Panc1 (cell line): ENCODE measurements around the gene CSF1R. TPM values are rescaled to one million over a fixed set of nuclear protein-coding genes. Genes with fewer than 3 reads are reported as not detected.

Source experiments
- ATAC-seq: fragments of 200-7000 bp; cut with Tn5 transposase; 2 replicates; pipeline ENCODE4 v1.9.1; 2020; ENCODE audit warnings: mild to moderate bottlenecking, moderate library complexity
- BruUV-seq: library from RNA; stranded (reverse); fragments of 400-500 nt; replicated peaks from 2 replicates; lab custom pipeline; 2021; lab: Mats Ljungman, UMichigan
- CTCF ChIA-PET: fragments of 300-600 bp; sonication (Branson Sonifier 250); formaldehyde crosslinking; loops from one replicate; lab custom pipeline; 2022; ENCODE audit warnings: antibody characterized with exemption; lab: Charles Lee
- POLR2A ChIA-PET: fragments of 300-600 bp; sonication (Branson Sonifier 250); formaldehyde crosslinking; loops from one replicate; lab custom pipeline; 2022; ENCODE audit warnings: antibody characterized with exemption; lab: Charles Lee
- DNase-seq: peaks from one replicate; pipeline ENCODE4 v3.0.0-alpha.2; 2010; ENCODE audit warnings: low read depth, low spot score
- H3K27ac ChIP-seq: 2 replicates; pipeline ENCODE4 v1.5.1; 2011; ENCODE audit warnings: mild to moderate bottlenecking, low read length, inconsistent platforms
- H3K27me3 ChIP-seq: fragments of 200-500 bp; sonication (Bioruptor generic); 2 replicates; pipeline ENCODE4 v1.6.0; 2014; ENCODE audit warnings: low read length, inconsistent platforms; ENCODE audit not compliant: control insufficient read depth, insufficient read depth
- H3K36me3 ChIP-seq: fragments of 200-500 bp; sonication (Bioruptor generic); 2 replicates; pipeline ENCODE4 v1.5.1; 2014; ENCODE audit warnings: inconsistent platforms, mild to moderate bottlenecking, low read length, moderate library complexity; ENCODE audit not compliant: control insufficient read depth, insufficient read depth
- H3K4me1 ChIP-seq: 2 replicates; pipeline ENCODE4 v1.5.1; 2011; ENCODE audit warnings: inconsistent platforms, mild to moderate bottlenecking, low read length, moderate library complexity; ENCODE audit not compliant: control insufficient read depth, insufficient read depth
- H3K4me3 ChIP-seq, 2 experiments: 2 replicates each; pipeline ENCODE4 v1.5.1; 2011 to 2012; ENCODE audit warnings: low read depth in 2 of 2, low read length in 2 of 2, mild to moderate bottlenecking in 2 of 2, inconsistent platforms in 1 of 2, moderate library complexity in 1 of 2
- H3K9me3 ChIP-seq: fragments of 200-500 bp; sonication (Bioruptor generic); 2 replicates; pipeline ENCODE4 v1.5.1; 2014; ENCODE audit warnings: low read depth, mild to moderate bottlenecking, inconsistent platforms, low read length, moderate library complexity; ENCODE audit not compliant: control insufficient read depth, insufficient read depth
- POLR2AphosphoS5 ChIP-seq: IDR thresholded peaks from 2 replicates; pipeline ENCODE4 v1.6.1; 2012; ENCODE audit warnings: mild to moderate bottlenecking, low read depth, low read length, moderate library complexity
- SIN3A ChIP-seq: IDR thresholded peaks from 2 replicates; pipeline ENCODE4 v1.6.1; 2012; ENCODE audit warnings: low read depth, mild to moderate bottlenecking, low read length, moderate library complexity, borderline replicate concordance; ENCODE audit not compliant: insufficient read depth
- TCF7L2 ChIP-seq: IDR thresholded peaks from 2 replicates; pipeline ENCODE4 v1.6.1; 2011; ENCODE audit warnings: mild to moderate bottlenecking, low read depth, low read length, inconsistent platforms
- in situ Hi-C: cut with HindIII; loops from 2 replicates; pipeline ENCODE4 v1.10.0; 2016; ENCODE audit warnings: low sequenced_read_pairs, low pct_unique_long_range_greater_than_20kb
- intact Hi-C: fragments of 100-400 bp; cut with micrococcal nuclease; formaldehyde crosslinking; loops from one replicate; pipeline ENCODE4 v1.10.0; 2022; ENCODE audit not compliant: unreplicated experiment
- total RNA-seq: library from RNA; stranded (reverse); gene quantifications from one replicate; pipeline ENCODE4 v1.2.1, GENCODE V29; 2021; ENCODE audit not compliant: unreplicated experiment
- TF ChIP-seq, protein P1 (sequence below): fragments of 450-650 bp; IDR thresholded peaks from 2 replicates; pipeline ENCODE4 v1.5.1; 2017; ENCODE audit warnings: mild to moderate bottlenecking
- TF ChIP-seq, protein P2 (sequence below), 2 experiments: IDR thresholded peaks; 2 replicates each; pipeline ENCODE4 v1.6.1; 2011 to 2012; ENCODE audit warnings: low read depth in 2 of 2, control low read depth in 1 of 2, low read length in 1 of 2, mild to moderate bottlenecking in 1 of 2, moderate library complexity in 1 of 2; ENCODE audit not compliant: insufficient read depth in 1 of 2

The CSF1R gene
- total RNA-seq, 1 experiment from 2014 or later = 0.05 TPM

DNA sequence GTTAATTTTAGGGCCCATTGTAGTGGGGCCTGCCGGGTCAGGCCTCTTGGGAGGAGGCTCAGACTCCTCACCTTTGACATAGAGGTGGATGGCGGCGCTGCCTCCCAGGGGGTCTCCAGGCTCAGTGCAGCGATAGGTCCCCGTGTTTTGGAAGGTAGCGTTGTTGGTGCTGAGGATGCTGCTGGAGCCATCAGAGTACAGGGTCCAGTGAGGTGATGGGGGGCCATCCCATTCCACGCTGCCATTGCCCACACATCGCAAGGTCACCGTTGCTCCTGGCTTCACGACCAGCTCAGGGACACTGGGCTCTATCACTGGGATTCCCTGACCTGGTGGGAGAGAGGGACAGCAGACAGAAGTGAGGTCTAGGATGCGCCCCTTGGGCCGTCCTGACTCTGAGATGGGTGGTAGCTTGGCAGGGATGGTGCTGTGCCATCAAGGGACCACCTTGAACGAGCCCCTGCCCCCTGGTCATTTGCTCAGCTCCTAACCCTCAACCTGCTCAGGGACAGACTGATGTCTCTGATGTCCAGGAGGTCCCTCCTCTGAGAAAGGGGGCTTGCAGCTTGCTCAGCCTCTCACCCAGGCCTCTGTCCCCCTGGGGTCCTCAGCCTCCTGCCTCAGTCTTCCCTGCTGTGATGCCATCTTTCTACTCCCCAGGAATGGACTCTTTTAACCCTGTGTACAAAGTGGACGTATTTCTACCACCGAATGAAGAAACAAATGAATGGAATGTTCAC lies 5.5 kb downstream of the CSF1R start:
- BruUV-seq = no TSS peak
- CTCF ChIA-PET = no interaction called here
- Histone ChIP-seq H3K27ac (no peak overlapping the region), H3K27me3 (no peaks in the 10 kb centered on the region), H3K36me3 (no peaks in the 10 kb centered on the region), H3K9me3 (no peaks in the 10 kb centered on the region), H3K4me3 (no peak overlapping the region), H3K4me1 (no peaks in the 10 kb centered on the region)
- POLR2A ChIA-PET = no interaction called here
- in situ Hi-C loops = no loop called here
- DNase-seq (no peak), ATAC-seq (no peak)
- TF ChIP-seq TCF7L2 (no peak), POLR2AphosphoS5 (no peak), SIN3A (no peak)
- TF ChIP-seq, protein P1, sequence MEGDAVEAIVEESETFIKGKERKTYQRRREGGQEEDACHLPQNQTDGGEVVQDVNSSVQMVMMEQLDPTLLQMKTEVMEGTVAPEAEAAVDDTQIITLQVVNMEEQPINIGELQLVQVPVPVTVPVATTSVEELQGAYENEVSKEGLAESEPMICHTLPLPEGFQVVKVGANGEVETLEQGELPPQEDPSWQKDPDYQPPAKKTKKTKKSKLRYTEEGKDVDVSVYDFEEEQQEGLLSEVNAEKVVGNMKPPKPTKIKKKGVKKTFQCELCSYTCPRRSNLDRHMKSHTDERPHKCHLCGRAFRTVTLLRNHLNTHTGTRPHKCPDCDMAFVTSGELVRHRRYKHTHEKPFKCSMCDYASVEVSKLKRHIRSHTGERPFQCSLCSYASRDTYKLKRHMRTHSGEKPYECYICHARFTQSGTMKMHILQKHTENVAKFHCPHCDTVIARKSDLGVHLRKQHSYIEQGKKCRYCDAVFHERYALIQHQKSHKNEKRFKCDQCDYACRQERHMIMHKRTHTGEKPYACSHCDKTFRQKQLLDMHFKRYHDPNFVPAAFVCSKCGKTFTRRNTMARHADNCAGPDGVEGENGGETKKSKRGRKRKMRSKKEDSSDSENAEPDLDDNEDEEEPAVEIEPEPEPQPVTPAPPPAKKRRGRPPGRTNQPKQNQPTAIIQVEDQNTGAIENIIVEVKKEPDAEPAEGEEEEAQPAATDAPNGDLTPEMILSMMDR = no peak
- TF ChIP-seq, protein P2, sequence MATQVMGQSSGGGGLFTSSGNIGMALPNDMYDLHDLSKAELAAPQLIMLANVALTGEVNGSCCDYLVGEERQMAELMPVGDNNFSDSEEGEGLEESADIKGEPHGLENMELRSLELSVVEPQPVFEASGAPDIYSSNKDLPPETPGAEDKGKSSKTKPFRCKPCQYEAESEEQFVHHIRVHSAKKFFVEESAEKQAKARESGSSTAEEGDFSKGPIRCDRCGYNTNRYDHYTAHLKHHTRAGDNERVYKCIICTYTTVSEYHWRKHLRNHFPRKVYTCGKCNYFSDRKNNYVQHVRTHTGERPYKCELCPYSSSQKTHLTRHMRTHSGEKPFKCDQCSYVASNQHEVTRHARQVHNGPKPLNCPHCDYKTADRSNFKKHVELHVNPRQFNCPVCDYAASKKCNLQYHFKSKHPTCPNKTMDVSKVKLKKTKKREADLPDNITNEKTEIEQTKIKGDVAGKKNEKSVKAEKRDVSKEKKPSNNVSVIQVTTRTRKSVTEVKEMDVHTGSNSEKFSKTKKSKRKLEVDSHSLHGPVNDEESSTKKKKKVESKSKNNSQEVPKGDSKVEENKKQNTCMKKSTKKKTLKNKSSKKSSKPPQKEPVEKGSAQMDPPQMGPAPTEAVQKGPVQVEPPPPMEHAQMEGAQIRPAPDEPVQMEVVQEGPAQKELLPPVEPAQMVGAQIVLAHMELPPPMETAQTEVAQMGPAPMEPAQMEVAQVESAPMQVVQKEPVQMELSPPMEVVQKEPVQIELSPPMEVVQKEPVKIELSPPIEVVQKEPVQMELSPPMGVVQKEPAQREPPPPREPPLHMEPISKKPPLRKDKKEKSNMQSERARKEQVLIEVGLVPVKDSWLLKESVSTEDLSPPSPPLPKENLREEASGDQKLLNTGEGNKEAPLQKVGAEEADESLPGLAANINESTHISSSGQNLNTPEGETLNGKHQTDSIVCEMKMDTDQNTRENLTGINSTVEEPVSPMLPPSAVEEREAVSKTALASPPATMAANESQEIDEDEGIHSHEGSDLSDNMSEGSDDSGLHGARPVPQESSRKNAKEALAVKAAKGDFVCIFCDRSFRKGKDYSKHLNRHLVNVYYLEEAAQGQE (IDR thresholded peaks at IDR 0.05; ENCODE audit: insufficient read depth in 1 of 2, low read depth in 2 of 2, low read length in 1 of 2) = no peak
- intact Hi-C loops = no loop called here

DNA sequence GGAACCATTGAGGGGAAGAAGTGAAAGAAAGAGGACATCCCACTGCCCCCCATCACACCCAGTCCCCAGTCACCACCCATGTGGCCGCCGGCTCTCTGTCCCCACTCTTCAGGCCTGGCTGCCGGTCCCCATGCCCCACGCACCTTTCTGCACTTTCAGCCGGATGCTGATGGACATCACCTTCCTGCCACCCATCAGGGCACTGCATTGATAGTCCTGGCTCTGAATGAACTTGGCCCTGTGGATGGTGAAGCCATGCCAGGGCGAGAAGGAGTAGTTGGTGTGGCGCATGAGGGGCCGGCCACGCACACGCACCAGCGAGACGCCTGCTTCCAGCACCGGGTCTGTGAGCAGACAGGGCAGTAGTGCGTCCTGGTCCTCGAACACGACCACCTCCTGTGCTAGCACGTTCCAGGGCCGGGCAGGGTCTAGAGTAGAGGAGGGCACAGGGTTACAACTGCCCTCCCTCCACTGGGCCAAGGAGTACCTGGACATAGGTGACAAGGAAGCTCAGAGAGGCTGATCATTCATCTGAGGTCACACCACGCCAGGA lies 6.4 kb downstream of the CSF1R start:
- in situ Hi-C loops (no loop called here), intact Hi-C loops (no loop called here)
- Histone ChIP-seq H3K9me3 (no peaks in the 10 kb centered on the region), H3K27ac (no peak overlapping the region), H3K36me3 (no peaks in the 10 kb centered on the region), H3K4me3 (no peak overlapping the region), H3K4me1 (no peaks in the 10 kb centered on the region), H3K27me3 (no peaks in the 10 kb centered on the region)
- ChIA-PET CTCF (no interaction called here), POLR2A (no interaction called here)
- BruUV-seq = no TSS peak
- DNase-seq = no peak
- TF ChIP-seq, protein P1 = no peak
- TF ChIP-seq, protein P2 (IDR thresholded peaks at IDR 0.05; ENCODE audit: insufficient read depth in 1 of 2, low read depth in 2 of 2, low read length in 1 of 2) = no peak
- TF ChIP-seq SIN3A (no peak), POLR2AphosphoS5 (no peak), TCF7L2 (no peak)
- no peak for ATAC-seq
